ENCODE measurements around the gene MTERF1.

MTERF1 gene, protein sequence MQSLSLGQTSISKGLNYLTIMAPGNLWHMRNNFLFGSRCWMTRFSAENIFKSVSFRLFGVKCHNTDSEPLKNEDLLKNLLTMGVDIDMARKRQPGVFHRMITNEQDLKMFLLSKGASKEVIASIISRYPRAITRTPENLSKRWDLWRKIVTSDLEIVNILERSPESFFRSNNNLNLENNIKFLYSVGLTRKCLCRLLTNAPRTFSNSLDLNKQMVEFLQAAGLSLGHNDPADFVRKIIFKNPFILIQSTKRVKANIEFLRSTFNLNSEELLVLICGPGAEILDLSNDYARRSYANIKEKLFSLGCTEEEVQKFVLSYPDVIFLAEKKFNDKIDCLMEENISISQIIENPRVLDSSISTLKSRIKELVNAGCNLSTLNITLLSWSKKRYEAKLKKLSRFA

DNA sequence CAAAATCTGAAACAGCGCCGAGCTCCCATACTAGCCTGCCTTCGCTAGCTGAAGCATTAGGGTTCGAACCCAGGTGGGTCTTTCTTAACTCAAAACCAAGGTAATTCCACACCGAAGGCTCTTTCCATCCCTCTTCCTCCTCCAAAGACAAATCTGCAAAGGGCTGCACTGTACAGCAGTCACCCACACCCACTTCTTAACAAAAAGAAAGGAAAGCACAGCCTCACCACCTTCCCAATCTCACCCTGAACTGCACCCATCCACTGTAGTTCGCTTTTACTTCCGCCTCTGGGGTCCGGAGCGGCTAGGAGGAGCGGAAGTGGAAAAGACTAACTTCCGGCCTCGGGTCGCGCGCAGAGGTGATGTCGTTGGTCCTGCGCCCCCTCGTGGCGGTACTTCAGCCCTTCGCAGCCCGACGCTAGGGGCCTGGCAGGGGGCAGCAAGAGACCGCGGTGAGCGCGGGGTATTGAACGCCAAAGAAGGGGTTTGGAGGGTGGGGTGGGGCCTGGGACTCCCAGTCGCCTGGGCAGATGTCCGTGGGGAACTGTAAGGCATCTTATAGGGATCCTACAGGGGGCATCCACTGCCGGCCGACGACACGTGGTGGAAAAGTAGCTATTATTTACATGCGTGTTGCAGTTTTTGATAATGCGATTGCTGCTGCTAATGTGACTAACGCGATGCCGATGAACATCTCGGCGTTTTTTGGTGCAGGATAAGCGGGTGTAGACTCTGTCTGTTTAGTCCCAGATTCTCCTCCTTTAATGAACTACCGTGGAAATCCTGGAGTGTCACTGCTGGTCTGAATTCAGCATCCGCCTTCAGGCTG, at the start of gene MTERF1:
TSS of gene MTERF1 (minus strand) at position 290 of the 829 bp plus-strand sequence. CDS start 619 bp downstream, outside the sequence.
- H3K4me3 ChIP-seq (replicated peaks; ENCODE audit: low read depth, low read length), result peak within 1 kb of the TSS; percentile 74
- DNase-seq (ENCODE audit: low read depth), result peak; percentile 94
- TF ChIP-seq, protein P1, sequence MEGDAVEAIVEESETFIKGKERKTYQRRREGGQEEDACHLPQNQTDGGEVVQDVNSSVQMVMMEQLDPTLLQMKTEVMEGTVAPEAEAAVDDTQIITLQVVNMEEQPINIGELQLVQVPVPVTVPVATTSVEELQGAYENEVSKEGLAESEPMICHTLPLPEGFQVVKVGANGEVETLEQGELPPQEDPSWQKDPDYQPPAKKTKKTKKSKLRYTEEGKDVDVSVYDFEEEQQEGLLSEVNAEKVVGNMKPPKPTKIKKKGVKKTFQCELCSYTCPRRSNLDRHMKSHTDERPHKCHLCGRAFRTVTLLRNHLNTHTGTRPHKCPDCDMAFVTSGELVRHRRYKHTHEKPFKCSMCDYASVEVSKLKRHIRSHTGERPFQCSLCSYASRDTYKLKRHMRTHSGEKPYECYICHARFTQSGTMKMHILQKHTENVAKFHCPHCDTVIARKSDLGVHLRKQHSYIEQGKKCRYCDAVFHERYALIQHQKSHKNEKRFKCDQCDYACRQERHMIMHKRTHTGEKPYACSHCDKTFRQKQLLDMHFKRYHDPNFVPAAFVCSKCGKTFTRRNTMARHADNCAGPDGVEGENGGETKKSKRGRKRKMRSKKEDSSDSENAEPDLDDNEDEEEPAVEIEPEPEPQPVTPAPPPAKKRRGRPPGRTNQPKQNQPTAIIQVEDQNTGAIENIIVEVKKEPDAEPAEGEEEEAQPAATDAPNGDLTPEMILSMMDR (IDR thresholded peaks at IDR 0.05; ENCODE audit: low read length, missing control alignments), result peak; percentile 89

DNA sequence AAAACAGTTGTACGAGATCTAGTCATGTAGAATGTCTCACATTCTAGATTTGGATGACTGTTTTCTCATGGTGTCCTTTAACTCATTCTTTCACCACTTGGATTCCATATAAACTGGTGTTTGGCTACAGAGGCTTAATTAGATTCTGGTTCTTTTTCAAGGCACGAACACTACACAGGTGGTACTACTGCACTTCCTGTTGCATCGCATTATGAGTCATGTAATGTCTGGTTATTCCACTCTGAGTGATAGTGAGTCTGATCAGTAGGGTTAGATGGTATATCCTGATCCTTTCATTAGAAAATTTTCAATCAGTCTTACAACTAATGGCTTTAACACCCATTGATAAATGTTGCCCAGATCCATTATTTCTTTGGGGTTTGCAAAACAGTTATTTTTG, 49.0 kb upstream of the MTERF1 start:
- TF ChIP-seq, protein P1 (IDR thresholded peaks at IDR 0.05; ENCODE audit: low read length, missing control alignments), result no peak
- no peak overlapping the region for H3K4me3 ChIP-seq (replicated peaks; ENCODE audit: low read depth, low read length)
- no peak for DNase-seq (ENCODE audit: low read depth)

DNA sequence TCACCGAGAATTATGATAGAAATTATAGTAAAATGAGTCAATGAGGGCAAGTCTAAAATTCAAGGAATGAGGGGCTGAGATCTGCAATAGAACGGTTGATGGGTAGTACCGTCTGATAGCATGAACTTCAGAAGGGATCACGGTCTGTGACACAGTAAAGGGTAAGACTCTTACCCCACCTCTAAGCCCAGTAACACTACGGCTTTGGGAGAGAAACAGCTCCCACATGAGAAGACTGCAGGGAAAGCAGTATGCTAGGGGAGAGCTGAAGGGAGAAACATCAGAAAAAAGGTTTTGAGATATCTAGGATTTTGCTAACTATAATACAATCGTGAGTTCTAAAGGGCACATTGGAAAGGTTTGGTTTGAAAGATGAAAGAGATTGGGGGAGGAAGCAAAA, 47.4 kb upstream of the MTERF1 start:
- TF ChIP-seq, protein P1 (IDR thresholded peaks at IDR 0.05; ENCODE audit: low read length, missing control alignments), result no peak
- no peak overlapping the region for H3K4me3 ChIP-seq (replicated peaks; ENCODE audit: low read depth, low read length)
- no peak for DNase-seq (ENCODE audit: low read depth)

DNA sequence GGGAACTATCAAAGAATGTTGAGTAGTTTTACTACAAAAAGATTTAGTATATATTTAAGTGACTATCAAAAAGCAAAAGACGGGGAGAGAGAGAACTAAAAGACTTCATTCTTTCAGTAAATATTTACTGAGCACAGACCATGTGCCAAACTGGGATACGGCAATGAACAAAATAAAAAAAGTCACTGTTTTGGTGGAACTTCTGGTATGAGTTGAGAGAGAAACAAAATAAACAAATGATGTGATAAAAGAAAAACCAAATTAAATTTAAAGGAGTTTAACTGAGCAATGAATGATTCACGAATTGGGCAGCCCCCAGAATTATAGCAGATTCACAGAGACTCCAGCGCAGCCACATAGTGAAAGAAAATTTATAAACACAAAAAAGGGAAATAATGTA, 42.4 kb upstream of the MTERF1 start:
- TF ChIP-seq, protein P1 (IDR thresholded peaks at IDR 0.05; ENCODE audit: low read length, missing control alignments), result no peak
- no peak overlapping the region for H3K4me3 ChIP-seq (replicated peaks; ENCODE audit: low read depth, low read length)
- DNase-seq (ENCODE audit: low read depth), result no peak

DNA sequence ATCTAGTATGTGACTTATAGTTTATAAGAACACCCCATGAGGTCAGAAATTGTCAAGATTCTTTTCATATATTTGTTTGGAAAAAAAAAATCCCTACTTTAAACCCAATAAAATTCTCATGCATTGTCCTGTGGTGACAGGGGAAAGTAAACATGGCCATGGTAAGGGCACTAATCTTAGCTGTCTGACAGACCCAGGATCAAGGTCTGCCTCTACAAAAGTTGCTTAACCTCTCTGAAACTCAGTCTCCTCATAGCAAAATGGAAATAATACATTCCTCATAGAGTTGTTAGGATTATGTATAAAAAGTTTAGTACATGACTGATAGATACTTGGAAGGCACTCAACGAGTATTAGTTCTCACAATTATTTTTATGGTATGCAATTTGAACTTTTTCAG, 37.9 kb upstream of the MTERF1 start:
- no peak overlapping the region for H3K4me3 ChIP-seq (replicated peaks; ENCODE audit: low read depth, low read length)
- DNase-seq (ENCODE audit: low read depth), result no peak

DNA sequence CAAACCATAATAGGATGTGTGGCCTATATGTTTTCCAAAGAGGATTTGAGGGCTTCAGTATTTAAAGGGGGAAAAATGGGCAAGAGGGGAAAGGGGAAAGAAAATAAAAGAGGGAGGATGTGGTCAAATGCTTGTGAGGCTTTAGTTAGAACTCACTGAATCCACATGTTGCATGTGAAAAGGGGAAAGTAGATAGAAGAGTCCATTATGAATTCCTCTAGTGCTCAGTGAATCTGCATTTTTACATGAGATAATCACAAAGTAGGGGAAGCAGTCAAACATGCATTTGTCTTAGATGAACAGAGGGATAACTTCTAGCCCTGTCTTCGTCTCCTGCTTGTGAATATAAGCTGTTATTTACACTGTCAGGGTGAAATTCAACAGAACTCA, 35.5 kb upstream of the MTERF1 start:
- DNase-seq (ENCODE audit: low read depth), result no peak
- no peak overlapping the region for H3K4me3 ChIP-seq (replicated peaks; ENCODE audit: low read depth, low read length)
- TF ChIP-seq, protein P1 (IDR thresholded peaks at IDR 0.05; ENCODE audit: low read length, missing control alignments), result no peak

More for the DNA sequence above, 37.9 kb upstream of the MTERF1 start:
- TF ChIP-seq, protein P1 (IDR thresholded peaks at IDR 0.05; ENCODE audit: low read length, missing control alignments), result no peak

All from fibroblast of pulmonary artery (primary cell).